GM21528 (cell line): ENCODE measurements around the gene MT1A.
"Not testable (repeated sequence)": the region's sequence is repeated elsewhere in the genome, so short reads cannot be mapped to it uniquely, and the experiment has no call there.

Source experiments
- ATAC-seq: cut with Tn5 transposase; IDR thresholded peaks from one replicate; pipeline ENCODE4 v1.9.1; 2021; ENCODE audit warnings: mild to moderate bottlenecking, moderate library complexity; ENCODE audit not compliant: unreplicated experiment, low FRiP score

Gene MT1A

DNA sequence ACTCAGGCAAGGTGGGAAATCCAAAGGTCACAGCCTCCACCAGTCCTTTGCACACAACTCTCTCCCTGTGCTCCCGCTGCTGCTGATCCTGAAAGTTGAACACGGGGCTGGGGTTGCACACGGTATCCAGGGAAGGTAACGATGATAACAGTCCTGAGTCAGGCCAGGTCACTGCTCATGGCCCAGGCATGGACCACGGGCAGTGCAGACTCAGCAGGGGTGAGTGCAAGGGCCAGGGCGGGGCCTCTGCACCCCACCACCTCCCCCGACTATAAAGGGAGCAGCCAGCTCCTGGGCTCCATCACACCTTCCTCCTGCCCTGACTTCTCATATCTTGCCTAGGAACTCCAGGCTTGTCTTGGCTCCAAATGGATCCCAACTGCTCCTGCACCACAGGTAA is 13.1 kb downstream of the MT1A start, which contains the start of gene MT1B:
TSS of gene MT1B (plus strand) at position 301 of the 400 bp plus-strand sequence. CDS start at position 369, 68 bp downstream.
- ATAC-seq: no peak

DNA sequence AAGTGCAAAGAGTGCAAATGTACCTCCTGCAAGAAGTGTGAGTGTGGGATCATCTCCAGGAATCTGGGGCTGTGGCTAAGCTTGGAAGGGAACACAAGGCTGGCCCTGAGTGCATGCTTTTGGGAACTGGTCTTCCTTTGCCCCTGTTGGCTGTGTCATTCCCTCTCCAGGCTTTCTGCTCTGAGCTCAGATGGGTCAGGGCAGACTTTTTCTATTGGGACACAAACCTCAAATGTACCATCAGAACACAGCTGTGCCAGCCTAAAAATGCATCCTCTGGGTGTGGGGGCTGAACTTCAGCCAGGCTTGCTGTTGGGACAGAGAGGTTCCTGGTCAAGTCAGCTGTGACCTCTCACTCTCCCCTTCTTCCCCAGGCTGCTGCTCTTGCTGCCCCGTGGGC is 14.1 kb downstream of the MT1A start:
- ATAC-seq: no peak

DNA sequence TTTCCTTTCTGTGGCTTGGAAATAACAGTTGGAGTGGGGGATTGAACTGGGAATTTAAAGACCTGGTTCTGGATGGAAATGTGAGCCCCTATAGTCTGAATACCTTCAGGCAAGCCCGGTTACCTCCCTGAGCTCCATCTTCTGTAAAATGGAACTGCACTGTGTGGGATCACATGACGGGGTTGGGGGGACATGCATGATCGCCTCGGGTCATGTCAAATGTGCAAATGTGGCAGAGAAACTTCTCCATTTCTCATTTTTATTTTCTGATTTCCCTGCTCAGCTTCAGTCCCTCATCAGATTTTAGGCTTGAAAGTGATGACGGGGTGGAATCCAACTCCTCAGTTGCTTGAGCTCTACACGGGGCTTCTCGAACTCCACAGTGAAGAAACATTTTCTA is 14.8 kb downstream of the MT1A start:
- no peak for ATAC-seq

- no peak for ATAC-seq
These were observed 19.3 kb downstream of the MT1A start, which contains the start of gene MT1F for GRCh38 chr16:56657555-56658326. Gene MT1F (plus strand): TSS chr16:56657959. CDS start chr16:56658059, 100 bp downstream.

DNA sequence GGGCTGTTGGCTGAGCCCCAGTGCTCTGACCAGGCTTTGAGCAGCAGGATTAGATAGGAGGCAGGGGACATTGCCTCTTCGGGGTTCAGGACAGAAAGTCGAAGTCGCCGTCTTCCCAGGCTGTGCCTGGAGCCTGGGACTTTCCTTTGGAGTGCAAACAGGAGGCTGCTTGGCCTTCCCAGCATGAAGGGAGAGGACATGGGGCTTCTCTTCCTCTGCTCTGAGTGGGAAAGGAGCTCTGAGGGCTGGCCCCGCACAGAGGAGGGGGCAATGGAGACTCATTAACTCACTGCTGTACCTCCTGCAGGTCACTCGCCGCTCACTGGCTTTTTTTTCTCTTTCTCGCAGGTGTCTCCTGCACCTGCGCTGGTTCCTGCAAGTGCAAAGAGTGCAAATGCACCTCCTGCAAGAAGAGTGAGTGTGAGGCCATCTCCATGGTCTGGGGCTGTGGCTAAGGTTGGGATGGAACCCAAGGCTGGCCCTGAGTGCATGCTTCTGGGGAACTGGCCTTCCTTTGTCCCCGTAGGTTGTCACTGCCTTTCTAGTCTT is 19.9 kb downstream of the MT1A start:
- ATAC-seq: no peak

GRCh38 chr16:56662357-56663354 is 24.2 kb downstream of the MT1A start:
- no peak for ATAC-seq

DNA sequence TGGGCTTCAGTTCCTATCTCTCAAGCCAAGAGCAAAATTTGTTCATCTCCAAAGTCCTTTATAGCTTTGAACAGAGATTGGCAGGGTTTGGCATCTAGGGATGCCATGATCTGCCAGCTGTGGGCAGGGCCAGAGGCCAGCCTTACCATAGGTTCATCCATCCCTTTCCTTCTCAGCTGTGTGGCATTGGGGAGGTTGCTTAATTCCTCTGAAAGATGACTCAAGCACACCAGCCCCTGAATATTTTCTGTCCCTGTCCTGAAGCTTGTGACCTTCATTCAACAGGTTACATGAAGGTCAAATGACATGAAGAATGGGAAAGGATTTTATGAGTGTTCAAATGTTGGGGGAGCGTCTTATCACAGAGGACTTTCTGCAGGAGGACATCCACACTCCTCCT is 26.0 kb downstream of the MT1A start:
- ATAC-seq: no peak

GRCh38 chr16:56665286-56666261 is 27.1 kb downstream of the MT1A start:
- ATAC-seq: not testable (repeated sequence)

GRCh38 chr16:56667581-56668571 is 29.4 kb downstream of the MT1A start, which contains the start of gene MT1G:
Gene MT1G (minus strand): TSS chr16:56668065. CDS start chr16:56667993, 72 bp downstream.
- ATAC-seq: no peak

- no peak for ATAC-seq
These were observed 30.8 kb downstream of the MT1A start, which contains the start of gene MT1H for GRCh38 chr16:56669005-56669839. Gene MT1H (plus strand): TSS chr16:56669814. CDS start chr16:56669885, 71 bp downstream.

DNA sequence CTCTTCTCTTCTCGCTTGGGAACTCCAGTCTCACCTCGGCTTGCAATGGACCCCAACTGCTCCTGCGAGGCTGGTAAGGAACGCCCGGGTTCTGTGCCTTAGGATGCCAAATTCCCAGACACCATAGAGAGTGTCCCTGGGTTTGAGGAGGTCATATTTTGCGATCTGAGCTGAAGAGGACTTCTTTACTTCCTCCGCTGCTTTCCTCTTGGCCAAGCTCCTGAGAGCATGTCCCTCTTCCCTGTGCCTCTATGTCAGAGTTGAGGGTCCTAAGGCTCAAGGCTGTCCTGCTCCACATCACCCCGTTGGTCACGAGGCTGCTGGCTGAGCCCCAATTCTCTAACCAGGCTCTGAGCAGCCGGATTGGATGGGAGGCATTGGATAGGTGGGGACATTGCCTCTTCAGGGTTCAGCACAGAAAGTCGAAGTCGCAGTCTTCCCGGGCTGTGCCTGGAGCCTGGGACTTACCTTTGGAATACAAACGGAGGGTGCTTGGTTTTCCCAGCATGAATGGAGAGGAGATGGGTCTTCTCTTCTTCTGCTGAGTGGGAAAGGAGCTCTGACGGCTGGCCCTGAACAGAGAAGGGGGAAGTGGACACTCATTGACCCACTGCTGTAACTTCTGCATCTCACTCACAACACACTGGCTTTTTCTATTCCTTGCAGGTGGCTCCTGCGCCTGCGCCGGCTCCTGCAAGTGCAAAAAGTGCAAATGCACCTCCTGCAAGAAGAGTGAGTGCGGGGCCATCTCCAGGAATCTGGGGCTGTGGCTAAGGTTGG is 31.6 kb downstream of the MT1A start:
- ATAC-seq: no peak

- no peak for ATAC-seq
These were observed 32.1 kb downstream of the MT1A start for GRCh38 chr16:56670620-56670934.

DNA sequence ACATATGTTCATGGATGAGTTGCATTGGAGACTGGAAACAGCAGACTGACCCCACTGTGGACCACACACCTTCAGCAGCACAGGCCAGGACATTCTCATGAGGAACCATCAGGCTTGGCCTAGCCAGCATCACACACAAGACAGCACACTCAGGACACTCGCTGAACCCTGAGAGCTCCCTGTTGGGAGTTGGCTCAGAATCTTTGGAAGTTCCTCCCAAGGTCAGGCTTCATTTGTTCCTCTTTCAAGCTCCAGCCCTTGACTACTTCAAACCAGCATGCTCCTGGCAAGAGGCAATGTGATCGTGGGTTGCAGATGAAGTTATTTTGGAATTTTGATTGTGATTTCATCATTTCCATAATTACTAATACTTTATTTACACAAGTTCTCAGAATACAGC is 33.2 kb downstream of the MT1A start:
- ATAC-seq: not testable (repeated sequence)

GRCh38 chr16:56672171-56672570 is 33.7 kb downstream of the MT1A start:
- not testable (repeated sequence) for ATAC-seq

- no peak for ATAC-seq
These were observed 34.5 kb downstream of the MT1A start for GRCh38 chr16:56672761-56673536.

DNA sequence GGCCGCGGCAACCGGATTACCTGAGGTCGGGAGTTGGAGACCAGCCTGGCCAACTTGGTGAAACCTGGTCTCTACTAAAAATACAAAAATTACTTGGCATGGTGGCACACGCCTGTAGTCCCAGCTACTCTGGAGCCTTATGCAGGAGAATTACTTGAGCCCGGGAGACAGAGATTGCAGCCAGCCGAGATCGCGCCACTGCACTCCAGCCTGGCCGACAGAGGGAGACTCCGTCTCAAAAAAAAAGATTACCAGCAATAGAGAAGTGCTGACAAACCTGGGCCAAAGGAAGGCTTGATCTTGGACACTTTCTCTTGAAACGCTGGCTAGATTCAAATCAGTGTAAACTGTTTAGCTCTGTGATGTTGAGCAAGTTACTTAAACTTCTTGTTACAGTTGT is 35.5 kb downstream of the MT1A start:
- ATAC-seq: no peak
